A549 (cell line): ENCODE measurements around the gene TIE1.

Source experiments
- CTCF ChIP-seq: fragments of >200 bp; sonication (Bioruptor Twin); formaldehyde crosslinking; IDR thresholded peaks from 3 replicates; pipeline ENCODE4 v1.5.1; 2016
- ELK1 ChIP-seq: fragments of 150-350 bp; IDR thresholded peaks from 2 replicates; pipeline ENCODE4 v1.6.1; 2014; ENCODE audit warnings: low read depth, mild to moderate bottlenecking, low read length
- EP300 ChIP-seq, 2 experiments: fragments of >200 bp; sonication (Bioruptor Twin); formaldehyde crosslinking; IDR thresholded peaks; 2 replicates in 1 of 2; 3 replicates in 1 of 2; pipeline ENCODE4 v1.6.1; 2016 to 2017
- GATA3 ChIP-seq: IDR thresholded peaks from 2 replicates; pipeline ENCODE4 v1.6.1; 2012; ENCODE audit warnings: borderline replicate concordance
- PHF8 ChIP-seq: fragments of 200-600 bp; sonication (generic); IDR thresholded peaks from 2 replicates; pipeline ENCODE4 v1.6.1; 2016; ENCODE audit warnings: low read depth, mild to moderate bottlenecking, antibody characterized with exemption, moderate library complexity, borderline replicate concordance
- POLR2A ChIP-seq: IDR thresholded peaks from 2 replicates; pipeline ENCODE4 v1.6.1; 2012; ENCODE audit warnings: mild to moderate bottlenecking, low read length
- RFX5 ChIP-seq: fragments of 450-650 bp; IDR thresholded peaks from 2 replicates; pipeline ENCODE4 v1.7.1; 2014; ENCODE audit warnings: antibody characterized with exemption, mild to moderate bottlenecking, moderate library complexity
- ZFP36 ChIP-seq: fragments of 450-650 bp; IDR thresholded peaks from 2 replicates; pipeline ENCODE4 v1.6.1; 2014; ENCODE audit warnings: borderline replicate concordance; ENCODE audit not compliant: partially characterized antibody

GRCh38 chr1:43368646-43369020, 67.9 kb downstream of the TIE1 start:
- TF ChIP-seq CTCF (no peak), GATA3 (no peak), POLR2A (no peak), RFX5 (no peak), ELK1 (no peak), EP300 (IDR thresholded peaks at IDR 0.05) (no peak), ZFP36 (no peak), PHF8 (no peak)
